GM06990 (cell line): ENCODE results near the gene ZMAT3.
"Not testable (repeated sequence)": the region's sequence is repeated elsewhere in the genome, so short reads cannot be mapped to it uniquely, and the experiment has no call there.

Experiments
- DNase-seq: peaks from one replicate; pipeline ENCODE4 v3.0.0-alpha.2; 2011; ENCODE audit not compliant: insufficient read length; ENCODE audit errors: extremely low read depth
- H3K27me3 ChIP-seq: replicated peaks from 2 replicates; pipeline ENCODE4 v1.6.0; 2011; ENCODE audit warnings: low read length; ENCODE audit not compliant: control insufficient read depth, insufficient read depth
- H3K36me3 ChIP-seq: 2 replicates; pipeline ENCODE4 v1.5.1; 2011; ENCODE audit warnings: low read length; ENCODE audit not compliant: control insufficient read depth, insufficient read depth
- H3K4me3 ChIP-seq: replicated peaks from 2 replicates; pipeline ENCODE4 v1.5.1; 2011; ENCODE audit warnings: low read depth, mild to moderate bottlenecking, control low read depth, low read length
- TF ChIP-seq, protein P1 (sequence below): IDR thresholded peaks from 2 replicates; pipeline ENCODE4 v1.5.1; 2011; ENCODE audit warnings: low read length, control low read depth, mild to moderate bottlenecking, inconsistent platforms; ENCODE audit not compliant: insufficient read depth, poor library complexity, severe bottlenecking

The ZMAT3 gene

DNA sequence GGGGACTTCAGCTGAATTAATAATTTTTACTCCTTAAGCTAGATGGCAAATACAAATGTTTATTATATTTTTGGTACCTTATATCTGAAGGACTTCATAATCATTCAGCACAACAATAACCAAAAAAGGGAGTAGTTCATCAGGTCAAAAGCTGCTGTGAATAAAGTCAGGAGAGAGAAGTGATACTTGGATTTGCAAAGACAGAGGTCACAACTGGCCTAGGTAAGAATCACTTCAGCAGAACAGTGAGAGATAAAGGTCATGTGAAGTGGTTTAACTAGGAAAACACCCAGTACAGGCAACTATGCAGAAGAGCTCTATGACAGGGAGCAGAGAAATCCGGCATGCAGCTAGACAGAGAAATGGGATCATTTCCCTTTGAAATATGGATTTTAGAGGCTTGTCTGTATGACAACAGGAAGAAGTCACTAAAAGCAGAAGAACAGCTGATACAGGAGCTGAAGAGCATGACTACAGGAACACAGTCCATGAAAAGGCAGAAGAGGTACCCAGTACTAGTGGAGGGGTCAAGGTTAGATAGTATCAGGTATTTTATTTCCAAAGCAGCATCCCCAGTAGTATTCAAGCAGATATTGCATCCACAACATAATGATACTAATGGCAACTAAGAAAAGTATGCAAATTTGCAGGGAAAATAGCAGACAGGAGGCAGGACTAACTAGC lies 25.7 kb downstream of the ZMAT3 start:
- no peaks in the 10 kb centered on the region for H3K27me3 ChIP-seq
- TF ChIP-seq, protein P1, sequence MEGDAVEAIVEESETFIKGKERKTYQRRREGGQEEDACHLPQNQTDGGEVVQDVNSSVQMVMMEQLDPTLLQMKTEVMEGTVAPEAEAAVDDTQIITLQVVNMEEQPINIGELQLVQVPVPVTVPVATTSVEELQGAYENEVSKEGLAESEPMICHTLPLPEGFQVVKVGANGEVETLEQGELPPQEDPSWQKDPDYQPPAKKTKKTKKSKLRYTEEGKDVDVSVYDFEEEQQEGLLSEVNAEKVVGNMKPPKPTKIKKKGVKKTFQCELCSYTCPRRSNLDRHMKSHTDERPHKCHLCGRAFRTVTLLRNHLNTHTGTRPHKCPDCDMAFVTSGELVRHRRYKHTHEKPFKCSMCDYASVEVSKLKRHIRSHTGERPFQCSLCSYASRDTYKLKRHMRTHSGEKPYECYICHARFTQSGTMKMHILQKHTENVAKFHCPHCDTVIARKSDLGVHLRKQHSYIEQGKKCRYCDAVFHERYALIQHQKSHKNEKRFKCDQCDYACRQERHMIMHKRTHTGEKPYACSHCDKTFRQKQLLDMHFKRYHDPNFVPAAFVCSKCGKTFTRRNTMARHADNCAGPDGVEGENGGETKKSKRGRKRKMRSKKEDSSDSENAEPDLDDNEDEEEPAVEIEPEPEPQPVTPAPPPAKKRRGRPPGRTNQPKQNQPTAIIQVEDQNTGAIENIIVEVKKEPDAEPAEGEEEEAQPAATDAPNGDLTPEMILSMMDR: no peak
- H3K4me3 ChIP-seq: 0 out of 2 replicates have a peak overlapping the region, but pooled peaks have one; percentile 0
- DNase-seq: peak; percentile 35
- H3K36me3 ChIP-seq: no peaks in the 10 kb centered on the region

DNA sequence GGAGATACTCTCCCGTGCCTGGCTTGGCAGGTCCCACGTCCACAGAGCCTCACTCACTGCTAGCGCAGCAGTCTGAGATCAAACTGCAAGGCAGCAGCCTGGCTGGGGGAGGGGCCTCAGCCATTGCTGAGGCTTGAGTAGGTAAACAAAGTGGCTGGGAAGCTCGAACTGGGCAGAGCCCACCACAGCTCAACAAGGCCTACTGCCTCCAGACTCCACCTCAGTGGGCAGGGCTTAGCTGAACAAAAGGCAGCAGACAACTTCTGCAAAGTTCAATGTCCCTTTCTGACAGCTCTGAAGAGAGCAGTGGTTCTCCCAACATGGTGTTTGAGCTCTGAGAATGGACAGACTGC lies 32.7 kb downstream of the ZMAT3 start:
- not testable (repeated sequence) for H3K27me3 ChIP-seq, DNase-seq, H3K4me3 ChIP-seq
- peaks cover 14% of the 10 kb centered on the region for H3K36me3 ChIP-seq

DNA sequence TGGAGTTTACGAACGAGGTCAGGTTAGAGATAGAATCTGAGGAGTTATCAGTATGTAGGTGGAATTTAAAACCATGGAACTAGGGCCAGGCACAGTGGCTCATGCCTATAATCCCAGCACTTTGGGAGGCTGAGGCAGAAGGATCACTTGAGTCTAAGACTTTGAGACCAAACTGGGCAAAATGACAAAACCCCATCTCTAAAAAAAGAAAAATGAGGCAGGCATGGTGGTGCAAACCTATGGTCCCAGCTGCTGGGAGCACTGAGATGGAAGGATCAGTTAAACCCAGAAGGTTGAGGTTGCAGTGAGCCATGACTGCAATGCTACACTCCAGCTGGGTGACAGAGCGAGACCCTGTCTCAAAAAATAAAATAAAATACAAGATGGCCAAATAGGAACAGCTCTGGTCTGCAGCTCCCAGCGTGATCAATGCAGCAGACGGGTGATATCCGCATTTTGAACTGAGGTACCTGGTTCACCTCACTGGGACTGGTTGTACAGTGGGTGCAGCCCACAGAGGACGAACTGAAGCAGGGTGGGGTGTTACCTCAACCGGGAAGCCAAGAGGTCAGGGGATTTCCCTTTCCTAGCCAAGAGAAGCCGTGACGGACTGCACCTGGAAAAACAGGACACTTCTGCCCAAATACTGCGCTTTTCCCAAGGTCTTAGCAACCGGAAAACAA lies 33.3 kb downstream of the ZMAT3 start:
- peaks cover 14% of the 10 kb centered on the region for H3K36me3 ChIP-seq
- no peaks in the 10 kb centered on the region for H3K27me3 ChIP-seq
- TF ChIP-seq, protein P1: no peak
- DNase-seq: no peak
- H3K4me3 ChIP-seq: no peak overlapping the region

DNA sequence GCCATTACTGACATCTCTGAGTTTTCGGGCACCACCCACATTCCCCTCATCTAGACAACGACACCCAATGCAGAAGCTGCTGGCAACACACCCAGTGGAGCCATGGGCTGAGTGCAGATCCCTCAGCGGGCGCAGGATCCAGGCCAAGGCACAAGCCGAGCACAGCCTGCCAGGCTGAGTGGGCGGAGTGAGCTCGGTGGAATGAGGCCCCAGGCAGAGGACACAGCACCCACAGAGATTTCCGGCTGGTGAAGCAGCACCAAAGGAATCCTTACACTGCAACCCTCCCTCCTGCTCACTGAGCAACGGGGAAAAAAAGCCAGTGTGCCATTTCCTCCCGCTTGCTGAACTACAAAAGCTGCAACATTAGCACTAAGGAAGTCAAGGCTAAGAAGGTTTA lies 34.3 kb downstream of the ZMAT3 start:
- DNase-seq: no peak
- H3K36me3 ChIP-seq: peaks cover 14% of the 10 kb centered on the region
- TF ChIP-seq, protein P1: no peak
- no peaks in the 10 kb centered on the region for H3K27me3 ChIP-seq
- no peak overlapping the region for H3K4me3 ChIP-seq

DNA sequence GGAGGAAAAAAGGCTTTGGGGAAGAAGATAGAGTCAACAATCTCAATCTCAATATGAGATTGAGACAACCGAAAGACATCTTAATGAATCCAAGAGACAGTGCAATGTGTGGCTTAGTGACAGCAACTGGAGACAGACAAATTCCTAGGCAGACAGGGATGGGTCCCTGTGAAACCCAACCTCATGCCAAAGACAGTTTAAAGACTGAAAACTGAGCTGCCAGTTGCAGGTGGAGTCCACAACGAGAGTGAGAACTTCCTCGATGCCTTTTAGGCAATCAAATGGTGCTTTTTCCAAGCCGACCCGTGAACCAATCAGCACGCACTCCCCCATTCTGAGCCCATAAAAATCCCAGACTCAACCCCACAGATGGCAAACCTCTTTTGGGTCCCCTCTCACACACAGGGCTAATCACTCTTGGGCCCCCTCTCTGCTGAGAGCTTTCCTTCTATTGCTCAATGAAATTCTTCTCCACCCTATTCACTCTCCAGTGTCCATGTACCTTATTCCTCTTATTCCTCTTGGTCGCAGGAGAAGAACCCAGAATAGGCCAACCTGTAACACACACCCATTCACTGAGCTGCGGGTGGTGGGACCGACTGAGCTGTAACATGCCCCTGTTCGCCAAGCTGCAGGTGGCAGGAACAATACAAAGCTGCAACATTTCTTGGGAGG lies 34.8 kb downstream of the ZMAT3 start:
- Histone ChIP-seq H3K4me3 (no peak overlapping the region), H3K36me3 (peaks cover 14% of the 10 kb centered on the region), H3K27me3 (no peaks in the 10 kb centered on the region)
- TF ChIP-seq, protein P1: no peak
- DNase-seq: no peak

DNA sequence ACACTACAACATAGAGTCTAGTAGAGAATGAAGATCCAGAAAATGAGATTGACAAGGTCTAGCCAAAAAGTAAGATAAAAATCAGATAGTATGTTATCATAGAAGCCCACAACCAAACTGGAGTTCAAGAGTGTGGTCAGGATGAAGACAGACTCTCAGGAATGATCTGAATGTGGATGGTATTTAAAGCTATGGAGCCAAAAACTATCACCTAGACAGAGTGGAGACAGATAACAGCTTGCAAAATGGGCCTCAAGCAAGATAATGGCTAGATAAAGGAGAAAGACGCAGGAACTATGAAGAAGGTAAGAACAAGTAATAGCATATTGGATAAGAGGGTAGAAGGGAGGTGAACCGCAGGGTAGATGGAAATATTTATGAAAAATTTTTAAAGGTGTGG lies 35.4 kb downstream of the ZMAT3 start:
- DNase-seq: no peak
- Histone ChIP-seq H3K27me3 (no peaks in the 10 kb centered on the region), H3K4me3 (no peak overlapping the region), H3K36me3 (peaks cover 14% of the 10 kb centered on the region)
- TF ChIP-seq, protein P1: no peak
